ENCODE results near the gene EXOC4. TPM values are rescaled to one million over a fixed set of nuclear protein-coding genes. Genes with fewer than 3 reads are reported as not detected.

Gene EXOC4
- total and polyA plus RNA-seq, 12 donors, result 7.5 to 41.7 (median 34.6) TPM

DNA sequence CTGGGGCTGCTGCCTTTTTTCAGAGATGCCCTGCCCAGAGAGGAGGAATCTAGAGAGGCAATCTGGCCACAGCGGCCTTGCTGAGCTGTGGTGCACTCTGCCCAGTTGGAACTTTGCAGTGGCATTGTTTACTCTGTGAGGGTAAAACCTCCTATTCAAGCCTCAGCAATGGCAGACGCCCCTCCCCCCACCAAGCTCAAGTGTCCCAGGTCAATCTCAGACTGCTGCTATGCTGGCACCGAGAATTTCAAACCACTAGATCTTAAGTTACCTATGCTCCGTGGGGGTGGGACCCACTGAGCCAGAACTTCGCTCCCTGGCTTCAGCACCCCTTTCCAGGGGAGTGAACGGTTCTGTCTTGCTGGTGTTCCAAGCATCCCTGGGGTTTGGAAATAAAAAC lies 77.2 kb downstream of the EXOC4 start:
- DNase-seq, result no peak
- intact Hi-C loops (cut with DNase I), result no loop called here
- Histone ChIP-seq H3K36me3 (peaks cover 0 to 21% (median 3%) of the 10 kb centered on the region in 9 donors), H3K27me3 (no peaks in the 10 kb centered on the region), H3K4me3 (no peak overlapping the region), H3K27ac (no peak overlapping the region), H3K4me1 (no peaks in the 10 kb centered on the region), H3K9me3 (peaks cover 0 to 21% (median 2%) of the 10 kb centered on the region in 11 donors)
- no peak for TF ChIP-seq CTCF (IDR thresholded peaks at IDR 0.05)
- 86 to 87% methylated on average over 6 of the region's 6 CpGs for WGBS, 2 donors
- ATAC-seq, result no peak

- H3K27me3 ChIP-seq, result no peaks in the 10 kb centered on the region
- no peak for ATAC-seq
- TF ChIP-seq CTCF (IDR thresholded peaks at IDR 0.05), result no peak
- 76 to 94% methylated on average over 1 of the region's 1 CpG for WGBS, 2 donors
- peaks cover 0 to 11% (median 0%) of the 10 kb centered on the region in 9 donors for H3K36me3 ChIP-seq
- intact Hi-C loops (cut with DNase I), result no loop called here
- H3K4me3 ChIP-seq, result no peak overlapping the region
- peaks cover 0 to 10% (median 0%) of the 10 kb centered on the region in 11 donors for H3K9me3 ChIP-seq
- no peaks in the 10 kb centered on the region for H3K4me1 ChIP-seq
- H3K27ac ChIP-seq, result no peak overlapping the region
- DNase-seq, result no peak
Measured at GRCh38 chr7:133331861-133332260, 79.0 kb downstream of the EXOC4 start.

- DNase-seq (no peak), ATAC-seq (no peak)
- H3K27ac ChIP-seq, result no peak overlapping the region
- WGBS, 2 donors, result 92% methylated on average over 2 of the region's 2 CpGs
- H3K36me3 ChIP-seq, result peaks cover 0 to 24% (median 0%) of the 10 kb centered on the region in 9 donors
- H3K9me3 ChIP-seq, result peaks cover 0 to 56% (median 34%) of the 10 kb centered on the region in 11 donors
- intact Hi-C loops (cut with DNase I), result no loop called here
- TF ChIP-seq CTCF (IDR thresholded peaks at IDR 0.05), result no peak
- H3K4me3 ChIP-seq, result no peak overlapping the region
- H3K4me1 ChIP-seq, result peaks cover 0 to 1% (median 0%) of the 10 kb centered on the region in 9 donors
- H3K27me3 ChIP-seq, result no peaks in the 10 kb centered on the region
Measured at GRCh38 chr7:133339772-133340171, 86.9 kb downstream of the EXOC4 start.

GRCh38 chr7:133344275-133344674 lies 91.4 kb downstream of the EXOC4 start:
- H3K4me1 ChIP-seq, result peaks cover 0 to 17% (median 6%) of the 10 kb centered on the region in 9 donors
- H3K9me3 ChIP-seq, result peaks cover 0 to 44% (median 30%) of the 10 kb centered on the region in 11 donors
- WGBS, 2 donors, result 70 to 79% methylated on average over 3 of the region's 3 CpGs
- intact Hi-C loops (cut with DNase I), result no loop called here
- DNase-seq (no peak), ATAC-seq (no peak)
- peak in 6 of 9 donors; percentile 29 to 52 (median 43) for TF ChIP-seq CTCF (IDR thresholded peaks at IDR 0.05)
- H3K27me3 ChIP-seq, result no peaks in the 10 kb centered on the region
- H3K36me3 ChIP-seq, result peaks cover 0 to 9% (median 0%) of the 10 kb centered on the region in 9 donors
- H3K27ac ChIP-seq, result no peak overlapping the region
- H3K4me3 ChIP-seq, result no peak overlapping the region

All from heart right ventricle (tissue), 16 donors.